Testis (tissue), 2 donors: ENCODE results near the gene UNC13C.

Source experiments
- POLR2A ChIP-seq: fragments of 450-650 bp; IDR thresholded peaks from one replicate; pipeline ENCODE4 v1.6.1; 2017; ENCODE audit warnings: antibody characterized with exemption, mild to moderate bottlenecking, moderate library complexity
- TF ChIP-seq, protein P1 (sequence below), 3 experiments: fragments of 450-650 bp in 2 of 3; fragments of 200-600 bp in 1 of 3; sonication (generic) in 1 of 3; IDR thresholded peaks; one replicate each; pipeline ENCODE4 v1.5.1; 2016 to 2019; ENCODE audit warnings: antibody characterized with exemption in 3 of 3, mild to moderate bottlenecking in 2 of 3, moderate library complexity in 1 of 3

DNA sequence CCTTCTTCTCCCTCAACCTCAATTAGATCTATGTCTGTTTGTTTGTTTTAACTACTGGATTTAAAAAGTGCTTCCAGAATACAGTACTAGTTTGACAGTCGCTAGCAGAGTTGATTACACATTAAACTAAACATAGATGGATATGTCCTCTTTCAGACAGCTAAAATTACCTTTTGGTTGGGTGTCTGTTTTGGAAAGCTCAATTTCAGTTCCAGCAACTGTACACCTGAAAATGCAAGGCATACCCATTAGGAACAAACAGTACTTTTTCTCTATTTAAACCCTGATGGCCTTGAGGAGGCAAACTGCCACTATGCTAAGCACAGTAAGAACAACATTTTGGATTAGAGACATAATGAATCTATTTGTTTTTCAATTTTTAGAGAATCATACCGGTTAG, 234.4 kb downstream of the UNC13C start:
- TF ChIP-seq, protein P1, sequence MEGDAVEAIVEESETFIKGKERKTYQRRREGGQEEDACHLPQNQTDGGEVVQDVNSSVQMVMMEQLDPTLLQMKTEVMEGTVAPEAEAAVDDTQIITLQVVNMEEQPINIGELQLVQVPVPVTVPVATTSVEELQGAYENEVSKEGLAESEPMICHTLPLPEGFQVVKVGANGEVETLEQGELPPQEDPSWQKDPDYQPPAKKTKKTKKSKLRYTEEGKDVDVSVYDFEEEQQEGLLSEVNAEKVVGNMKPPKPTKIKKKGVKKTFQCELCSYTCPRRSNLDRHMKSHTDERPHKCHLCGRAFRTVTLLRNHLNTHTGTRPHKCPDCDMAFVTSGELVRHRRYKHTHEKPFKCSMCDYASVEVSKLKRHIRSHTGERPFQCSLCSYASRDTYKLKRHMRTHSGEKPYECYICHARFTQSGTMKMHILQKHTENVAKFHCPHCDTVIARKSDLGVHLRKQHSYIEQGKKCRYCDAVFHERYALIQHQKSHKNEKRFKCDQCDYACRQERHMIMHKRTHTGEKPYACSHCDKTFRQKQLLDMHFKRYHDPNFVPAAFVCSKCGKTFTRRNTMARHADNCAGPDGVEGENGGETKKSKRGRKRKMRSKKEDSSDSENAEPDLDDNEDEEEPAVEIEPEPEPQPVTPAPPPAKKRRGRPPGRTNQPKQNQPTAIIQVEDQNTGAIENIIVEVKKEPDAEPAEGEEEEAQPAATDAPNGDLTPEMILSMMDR (IDR thresholded peaks at IDR 0.05) = no peak
- TF ChIP-seq POLR2A = no peak
